GM18499 (cell line): ENCODE measurements around the gene LTF.

Experiments
- ATAC-seq: cut with Tn5 transposase; IDR thresholded peaks from one replicate; pipeline ENCODE4 v1.9.1; 2021; ENCODE audit warnings: moderate number of reproducible peaks; ENCODE audit not compliant: insufficient read depth, unreplicated experiment

Gene LTF

GRCh38 chr3:46470831-46471230 is 6.1 kb upstream of the LTF start:
- no peak for ATAC-seq

DNA sequence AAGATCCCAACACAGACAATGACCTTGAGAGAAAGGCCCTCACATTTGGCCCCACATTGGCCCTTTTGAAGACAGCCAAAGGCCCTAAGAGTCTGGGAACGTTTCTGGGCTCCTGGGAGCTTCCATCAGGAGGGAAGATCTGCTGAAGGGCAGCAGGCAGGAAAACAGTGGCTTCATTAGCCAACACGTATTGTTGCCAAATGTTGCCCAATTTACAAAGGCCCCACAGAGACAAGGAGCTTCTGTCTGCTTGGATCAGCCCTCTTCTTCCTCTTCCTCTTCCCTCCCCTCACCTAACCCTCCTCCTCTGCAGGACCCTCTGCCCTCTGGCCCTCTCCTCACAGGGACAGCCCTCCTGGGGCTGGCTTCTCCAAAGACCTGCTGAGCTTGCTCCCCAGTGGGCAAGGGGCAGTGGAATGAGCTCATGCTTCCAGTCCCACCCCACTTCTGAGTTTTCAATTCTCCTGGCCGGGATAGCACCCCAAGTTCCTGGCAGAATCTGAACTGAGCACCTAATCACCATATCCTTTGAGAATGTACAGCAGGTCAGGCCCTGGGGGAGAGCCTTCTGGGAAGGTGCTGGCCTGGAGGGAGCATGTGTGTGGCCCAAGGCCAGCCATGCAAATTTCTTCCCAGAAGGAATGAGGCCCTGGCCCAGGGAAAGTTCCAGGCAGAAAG is 5.1 kb upstream of the LTF start:
- ATAC-seq, result no peak

DNA sequence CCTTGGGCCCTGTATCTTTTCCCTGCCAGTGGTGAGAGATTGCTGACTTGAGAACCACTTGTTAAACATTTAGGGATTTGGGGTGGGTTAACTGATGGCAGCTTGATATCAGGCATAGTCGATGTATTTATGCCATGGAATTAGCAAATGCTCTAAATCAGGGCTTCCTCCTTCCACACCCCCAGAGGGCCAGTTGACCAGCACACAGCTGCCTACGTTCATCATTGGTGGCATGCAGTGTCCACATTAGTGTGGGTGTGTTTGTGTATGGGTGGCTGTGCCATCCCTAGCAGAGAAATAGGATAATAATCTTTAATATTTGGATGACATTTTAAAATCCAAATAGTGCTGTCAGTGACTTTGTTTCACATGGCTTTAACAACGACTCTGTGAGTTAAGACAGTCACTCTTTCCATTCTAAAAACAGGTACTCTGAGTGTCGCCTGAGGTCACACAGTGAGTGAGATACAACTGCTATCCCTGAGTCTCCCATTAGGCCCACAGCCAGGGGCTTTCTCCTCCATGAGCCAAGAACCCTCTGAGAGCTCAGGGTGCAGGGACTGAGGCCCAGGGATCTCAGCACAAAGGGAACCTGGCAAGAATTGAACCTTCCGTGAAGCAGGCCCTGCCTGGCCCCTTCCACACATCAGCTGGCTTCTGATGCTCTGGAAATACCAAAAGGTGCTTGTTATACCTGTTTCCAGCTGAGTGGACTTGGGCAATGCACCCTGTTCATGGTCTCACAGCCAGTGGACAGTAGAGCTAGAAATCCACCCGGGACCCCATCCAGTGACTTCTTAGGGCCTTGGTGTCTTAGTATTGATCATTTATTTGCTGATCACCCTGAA is 4.3 kb upstream of the LTF start:
- ATAC-seq, result no peak

GRCh38 chr3:46467562-46467961 is 2.9 kb upstream of the LTF start:
- ATAC-seq, result no peak

DNA sequence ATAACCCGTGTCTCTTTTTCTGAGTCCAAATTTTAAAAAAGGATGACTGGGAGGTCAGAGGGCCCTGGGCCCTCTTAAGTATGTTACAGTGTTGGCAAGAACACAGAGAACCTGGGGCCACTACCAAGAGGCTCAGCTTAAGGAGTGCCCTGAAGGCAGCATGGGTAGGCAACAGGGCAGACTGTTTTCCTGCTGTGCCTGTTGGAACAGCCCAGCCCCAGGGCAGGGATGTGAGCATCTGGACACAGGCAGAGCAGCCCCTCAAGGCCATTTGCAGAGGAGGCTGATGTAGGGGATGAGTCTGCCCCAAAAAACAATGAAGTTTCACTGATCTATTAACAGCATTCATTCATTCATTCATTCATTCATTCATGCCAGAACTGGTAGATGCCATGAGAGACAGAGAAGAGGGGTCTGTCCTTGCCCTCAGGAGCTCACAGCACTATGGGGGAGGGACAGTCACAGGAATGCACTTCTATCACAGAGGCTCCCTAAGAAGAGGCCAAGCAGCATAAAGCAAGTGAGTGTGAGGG is 2.2 kb upstream of the LTF start:
- no peak for ATAC-seq

- ATAC-seq, result no peak
Measured at GRCh38 chr3:46466273-46466672, 1.6 kb upstream of the LTF start.

DNA sequence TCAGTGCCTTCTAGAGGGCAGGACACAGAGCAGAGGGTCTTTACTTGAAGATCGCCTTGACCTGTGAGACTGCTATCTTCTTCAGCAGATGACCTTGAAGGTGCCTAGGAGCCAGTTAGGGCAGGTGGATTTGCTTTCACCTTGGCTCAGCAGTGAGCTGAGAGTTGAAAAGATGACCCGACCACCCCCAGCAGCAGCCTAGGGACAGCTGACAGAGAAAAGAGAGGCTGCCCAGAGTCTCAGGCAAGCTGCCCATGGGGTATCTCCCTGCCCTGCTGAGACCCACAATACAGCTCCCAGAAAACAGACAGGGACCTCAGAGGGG is 453 bp upstream of the LTF start:
- ATAC-seq, result no peak

- ATAC-seq, result no peak
Measured at GRCh38 chr3:46463868-46464241, 850 bp downstream of the LTF start.

GRCh38 chr3:46463120-46463867 is 1.4 kb downstream of the LTF start:
- no peak for ATAC-seq

- ATAC-seq, result no peak
Measured at GRCh38 chr3:46462511-46462910, 2.2 kb downstream of the LTF start.

DNA sequence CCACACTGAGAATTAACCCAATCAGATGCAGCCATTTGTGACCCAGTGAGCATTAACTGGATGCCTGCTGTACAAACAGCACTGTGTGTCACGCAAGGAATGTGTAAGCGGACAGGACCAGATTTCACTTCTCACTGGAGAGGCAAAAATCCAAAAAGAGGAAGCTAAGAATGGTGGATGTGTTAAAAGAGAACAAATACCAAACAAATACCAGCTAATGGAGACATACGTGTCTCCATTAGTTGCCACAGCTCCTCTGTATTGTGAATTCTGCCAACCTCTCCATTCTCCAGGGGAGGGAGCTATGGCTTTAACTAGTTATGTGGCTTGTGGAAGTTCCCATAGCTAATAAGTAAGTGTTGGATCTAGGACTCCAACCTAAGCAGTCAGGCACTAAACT is 2.6 kb downstream of the LTF start:
- no peak for ATAC-seq

- no peak for ATAC-seq
Measured at GRCh38 chr3:46460051-46460450, 4.7 kb downstream of the LTF start.

DNA sequence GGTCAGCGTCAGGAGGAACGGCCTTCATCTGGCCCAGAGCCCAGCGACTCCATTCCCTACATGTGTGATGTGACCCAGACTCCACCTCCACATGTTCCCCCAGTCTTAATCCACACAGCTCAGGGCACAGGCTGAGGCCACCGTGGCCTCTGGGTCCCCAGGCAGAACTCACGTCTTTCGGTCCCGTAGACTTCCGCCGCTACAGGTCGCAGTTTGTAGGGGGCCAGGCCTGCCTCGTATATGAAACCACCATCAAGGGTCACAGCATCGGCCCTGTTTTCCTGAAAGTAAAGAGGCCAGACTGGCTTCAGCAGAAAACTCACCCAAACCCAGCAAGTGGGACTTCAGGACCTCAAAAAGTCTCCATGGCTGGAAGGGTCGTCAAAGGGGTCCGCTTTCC is 8.6 kb downstream of the LTF start:
- ATAC-seq, result no peak

DNA sequence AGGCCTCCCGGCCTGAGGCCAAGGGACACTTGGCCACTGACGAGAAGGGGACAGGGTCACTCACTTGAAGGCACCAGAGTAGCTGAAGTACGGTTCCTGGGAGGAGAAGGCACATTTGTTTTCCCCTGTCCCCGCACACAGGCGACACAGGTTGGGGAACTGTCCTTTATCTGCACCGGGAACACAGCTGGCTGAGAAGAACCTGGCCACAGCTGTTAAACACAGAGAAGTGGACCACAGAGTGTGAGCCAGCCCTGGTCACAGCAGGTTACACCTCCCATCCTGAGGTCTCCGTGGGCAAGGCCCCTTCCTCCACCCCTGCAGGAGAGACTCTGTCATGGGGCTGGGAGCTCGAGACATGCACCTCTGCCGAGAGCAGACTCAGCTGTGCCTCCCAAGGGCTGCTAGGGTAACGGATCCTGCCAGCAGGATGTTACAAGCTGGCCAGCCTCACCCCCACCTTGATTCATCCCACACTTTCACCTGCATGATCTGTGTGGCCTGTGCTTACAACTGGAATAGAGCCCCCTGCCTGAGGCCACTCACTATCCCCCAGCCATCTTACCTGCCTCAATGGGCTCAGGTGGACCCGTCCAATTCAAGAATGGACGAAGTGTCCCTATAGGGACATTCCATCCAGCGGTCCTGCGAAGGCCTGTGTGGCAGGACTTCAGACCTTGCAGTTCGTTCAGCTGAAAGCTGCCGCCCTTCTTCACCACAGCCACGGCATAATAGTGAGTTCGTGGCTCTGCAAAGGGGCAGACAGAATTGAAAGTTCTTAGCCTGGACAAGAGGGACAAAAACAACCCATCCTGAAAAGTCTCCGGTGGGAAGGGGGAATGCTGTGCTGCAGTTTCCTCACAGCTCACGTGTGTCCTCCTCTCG is 9.2 kb downstream of the LTF start:
- no peak for ATAC-seq

GRCh38 chr3:46454606-46455005 is 10.1 kb downstream of the LTF start:
- no peak for ATAC-seq

- ATAC-seq, result no peak
Measured at GRCh38 chr3:46454209-46454595, 10.5 kb downstream of the LTF start.

GRCh38 chr3:46453526-46454208 is 11.0 kb downstream of the LTF start:
- ATAC-seq, result no peak

DNA sequence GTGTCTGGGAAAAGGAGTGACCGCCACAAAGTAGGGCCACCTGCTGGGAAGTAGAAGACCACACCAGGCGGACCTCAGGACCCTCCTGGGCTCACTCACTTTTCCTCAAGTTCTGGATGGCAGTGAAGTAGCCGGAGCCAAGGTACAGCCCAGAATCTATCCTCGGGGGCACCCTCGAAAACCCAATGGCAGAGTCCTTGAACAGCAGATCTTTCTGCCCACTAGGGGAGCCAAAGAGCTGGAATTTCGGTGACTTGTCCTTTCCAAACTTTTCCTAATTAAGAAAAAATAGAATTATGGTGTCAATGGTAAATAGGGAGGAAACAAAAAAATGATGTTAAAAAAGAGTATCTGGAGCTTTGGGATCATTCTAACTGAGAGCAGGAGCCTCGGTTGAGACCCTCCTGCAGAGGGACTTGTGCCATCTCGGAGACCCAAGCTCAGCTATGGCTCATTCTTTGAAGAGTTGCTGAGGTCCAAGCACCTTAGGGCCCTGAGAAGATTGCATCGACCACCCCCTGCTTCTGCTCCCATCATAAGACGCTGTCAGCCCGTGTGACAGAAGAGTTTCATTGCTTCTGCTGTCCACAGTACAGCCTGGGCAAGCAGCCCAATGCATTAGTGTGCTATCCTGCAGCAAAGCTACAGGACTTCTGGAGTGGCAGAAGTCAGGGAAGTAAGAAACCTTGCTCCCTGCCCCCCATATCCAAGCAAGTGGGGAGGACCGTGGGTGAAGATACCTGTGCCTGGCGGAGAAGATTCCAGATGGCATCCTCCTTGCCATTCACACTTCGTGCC is 14.8 kb downstream of the LTF start:
- ATAC-seq, result no peak

DNA sequence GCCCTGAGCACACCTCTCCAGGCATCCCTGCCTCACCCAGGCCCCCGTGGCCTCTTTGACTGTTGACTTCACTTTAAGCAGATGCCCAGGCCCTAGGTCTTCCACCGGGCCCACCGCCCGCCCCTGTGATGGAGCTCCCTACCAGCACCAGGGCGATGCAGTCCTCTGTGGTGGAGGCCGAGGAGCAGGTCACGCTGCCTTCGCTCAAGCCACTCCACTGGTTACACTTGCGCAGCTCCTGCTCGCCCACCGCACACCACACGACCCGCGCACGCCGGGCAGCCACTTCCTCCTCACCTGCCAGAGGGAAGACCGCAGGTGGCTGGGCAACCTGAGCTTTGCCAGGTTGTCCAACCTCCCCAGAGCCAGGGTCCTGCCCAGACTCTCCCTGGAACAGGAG is 16.0 kb downstream of the LTF start:
- no peak for ATAC-seq
